Measurements from ENCODE around the gene ATR. TPM values are rescaled to one million over a fixed set of nuclear protein-coding genes. Genes with fewer than 3 reads are reported as not detected.

ATR gene
- total and polyA plus RNA-seq, 10 of the 15 experiments (the other 5 are each of a cell fraction or from before 2014, with no cell fraction given): 21.0 to 41.5 (median 30.1) TPM

DNA sequence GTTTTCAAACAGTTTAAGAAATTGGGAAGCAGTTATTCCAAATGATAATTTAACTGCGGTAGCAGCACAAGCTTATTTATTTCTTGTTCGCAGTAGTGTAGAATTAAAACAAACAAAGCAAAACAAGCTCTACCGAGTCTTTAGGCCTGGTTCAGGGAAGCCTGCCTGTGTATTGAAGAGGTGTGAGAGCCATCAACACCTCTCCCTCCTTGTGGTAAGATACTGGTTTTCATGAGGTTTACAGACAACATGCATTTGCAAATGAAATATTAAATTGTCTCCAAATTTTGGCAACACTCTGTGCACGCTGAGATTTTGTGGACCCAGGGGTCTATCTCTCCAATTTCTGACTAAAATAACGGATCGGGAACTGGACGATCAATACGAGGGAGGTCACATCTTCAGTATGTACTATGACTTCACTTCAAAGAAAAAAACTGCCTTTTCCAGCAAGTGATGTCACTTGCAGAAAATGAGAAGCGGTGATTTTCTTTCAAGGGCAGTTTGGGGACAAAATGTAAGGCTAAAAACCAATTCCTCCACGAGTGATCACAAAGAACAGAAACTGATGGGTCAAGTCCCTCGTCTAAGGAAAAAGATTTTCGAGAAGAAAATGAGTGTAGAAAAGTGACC is 721 bp downstream of the ATR start:
- H4K20me1 ChIP-seq (ENCODE audit: control insufficient read depth, insufficient read depth): no peaks in the 10 kb centered on the region

DNA sequence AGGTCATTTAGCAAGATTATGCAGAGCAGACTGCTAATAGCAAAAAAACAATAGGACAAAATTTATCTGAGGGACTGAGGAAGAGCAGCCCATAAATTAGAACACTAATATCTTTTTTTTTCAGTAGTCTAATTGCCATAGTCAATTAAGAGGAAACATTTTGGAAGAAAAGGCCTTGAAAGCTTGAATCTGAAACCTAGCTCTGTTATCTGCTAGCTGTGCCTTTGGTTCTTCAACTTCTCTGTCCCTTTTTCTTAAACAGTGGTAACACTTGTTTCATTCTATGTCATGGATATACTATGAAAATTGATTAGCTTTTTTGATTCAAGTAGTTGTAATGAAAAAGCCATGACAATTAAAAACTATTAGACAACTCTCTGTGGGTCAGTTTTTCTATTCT is 1.7 kb downstream of the ATR start:
- peaks cover 54% of the 10 kb centered on the region for H3K79me2 ChIP-seq (ENCODE audit: control insufficient read depth, insufficient read depth, low read length)
- H3K4me2 ChIP-seq (ENCODE audit: control insufficient read depth, insufficient read depth): peak overlapping the region; percentile 47
- TF ChIP-seq, protein P1, sequence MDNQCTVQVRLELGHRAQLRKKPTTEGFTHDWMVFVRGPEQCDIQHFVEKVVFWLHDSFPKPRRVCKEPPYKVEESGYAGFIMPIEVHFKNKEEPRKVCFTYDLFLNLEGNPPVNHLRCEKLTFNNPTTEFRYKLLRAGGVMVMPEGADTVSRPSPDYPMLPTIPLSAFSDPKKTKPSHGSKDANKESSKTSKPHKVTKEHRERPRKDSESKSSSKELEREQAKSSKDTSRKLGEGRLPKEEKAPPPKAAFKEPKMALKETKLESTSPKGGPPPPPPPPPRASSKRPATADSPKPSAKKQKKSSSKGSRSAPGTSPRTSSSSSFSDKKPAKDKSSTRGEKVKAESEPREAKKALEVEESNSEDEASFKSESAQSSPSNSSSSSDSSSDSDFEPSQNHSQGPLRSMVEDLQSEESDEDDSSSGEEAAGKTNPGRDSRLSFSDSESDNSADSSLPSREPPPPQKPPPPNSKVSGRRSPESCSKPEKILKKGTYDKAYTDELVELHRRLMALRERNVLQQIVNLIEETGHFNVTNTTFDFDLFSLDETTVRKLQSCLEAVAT (IDR thresholded peaks at IDR 0.05): peak; percentile 93
- no peak for TF ChIP-seq ATF7 (IDR thresholded peaks at IDR 0.05; ENCODE audit: low read depth)
- no peak for TF ChIP-seq JUNB (IDR thresholded peaks at IDR 0.05)
- no peak for TF ChIP-seq RUNX3 (IDR thresholded peaks at IDR 0.05; ENCODE audit: low read length)
- RAD21 ChIA-PET (ENCODE audit: unreplicated experiment): interaction anchor here (0.7 to 1.0 kb wide), 2 partner anchors 15 to 425 kb away, joined by 3 to 5 read pairs; partner anchors contain the start of gene U2SURP
- no peak for DNase-seq (ENCODE audit: low read depth, low spot score)
- H4K20me1 ChIP-seq (ENCODE audit: control insufficient read depth, insufficient read depth): no peaks in the 10 kb centered on the region
- H3K4me3 ChIP-seq: peak overlapping the region; percentile 96
- H3K27me3 ChIP-seq (replicated peaks in 1 of 2; ENCODE audit: control insufficient read depth in 2 of 2, insufficient read depth in 2 of 2, low read length in 1 of 2): no peaks in the 10 kb centered on the region
- SMC1A ChIA-PET (ENCODE audit: uncharacterized antibody, unreplicated experiment): interaction anchor here (0.5 to 1.4 kb wide), 8 partner anchors 10 to 1468 kb away, joined by 3 to 6 read pairs (median 3); partner anchors contain the start of gene XRN1
- no TSS peak for BruUV-seq (replicated peaks)
- in situ Hi-C loops (cut with MboI): no loop called here
- no peak overlapping the region for H2AFZ ChIP-seq (ENCODE audit: control insufficient read depth, low read depth, low read length)
- POLR2A ChIA-PET: interaction anchor here (0.6 kb wide), 1 partner anchor 148 kb away, joined by 4 read pairs; no protein-coding TSS in a partner anchor
- no peak for FAIRE-seq
- peak overlapping the region; percentile 10; the same call in 1 of the 2 replicates for H3K9ac ChIP-seq (ENCODE audit: control insufficient read depth, insufficient read depth, low read length)
- H3K27ac ChIP-seq (ENCODE audit: control insufficient read depth, insufficient read depth): no peak overlapping the region
- ATAC-seq: no peak
- no peaks in the 10 kb centered on the region for H3K4me1 ChIP-seq (ENCODE audit: control insufficient read depth, insufficient read depth, low read length)
- H3K9me3 ChIP-seq (replicated peaks; ENCODE audit: control insufficient read depth, insufficient read depth, low read length): no peaks in the 10 kb centered on the region
- CTCF ChIA-PET: interaction anchor here (0.5 to 1.6 kb wide), 7 partner anchors 11 to 722 kb away, joined by 3 to 4 read pairs (median 3); no protein-coding TSS in a partner anchor
- no peaks in the 10 kb centered on the region; a peak in 1 of 4 replicates for H3K36me3 ChIP-seq (ENCODE audit: control insufficient read depth in 2 of 2, insufficient read depth in 2 of 2, low read length in 1 of 2)
- intact Hi-C loops (cut with micrococcal nuclease; ENCODE audit: unreplicated experiment): loop anchor here (5.0 kb wide), 1 partner anchor 426 kb away; the partner anchor contains the start of gene U2SURP

More for the DNA sequence above, 721 bp downstream of the ATR start:
- peak overlapping the region; percentile 47 for H3K4me2 ChIP-seq (ENCODE audit: control insufficient read depth, insufficient read depth)
- H3K9me3 ChIP-seq (replicated peaks; ENCODE audit: control insufficient read depth, insufficient read depth, low read length): no peaks in the 10 kb centered on the region
- peak overlapping the region; percentile 93 for H3K9ac ChIP-seq (ENCODE audit: control insufficient read depth, insufficient read depth, low read length)
- no peaks in the 10 kb centered on the region for H3K36me3 ChIP-seq (ENCODE audit: control insufficient read depth in 2 of 2, insufficient read depth in 2 of 2, low read length in 1 of 2)
- peak overlapping the region; percentile 96 for H3K4me3 ChIP-seq
- POLR2A ChIA-PET: interaction anchor here (0.8 kb wide), 1 partner anchor 79 kb away, joined by 3 read pairs; no protein-coding TSS in a partner anchor
- no peaks in the 10 kb centered on the region for H3K27me3 ChIP-seq (replicated peaks in 1 of 2; ENCODE audit: control insufficient read depth in 2 of 2, insufficient read depth in 2 of 2, low read length in 1 of 2)
- peaks cover 52% of the 10 kb centered on the region for H3K79me2 ChIP-seq (ENCODE audit: control insufficient read depth, insufficient read depth, low read length)
- TF ChIP-seq ATF7 (IDR thresholded peaks at IDR 0.05; ENCODE audit: low read depth) (0 out of 2 replicates have a peak, but pooled peaks have one; percentile 12), CREM (IDR thresholded peaks at IDR 0.05; ENCODE audit: low read depth) (peak; percentile 56; the same call in 1 of the 2 replicates), KLF5 (IDR thresholded peaks at IDR 0.05; ENCODE audit: partially characterized antibody) (no peak), RB1 (IDR thresholded peaks at IDR 0.05; ENCODE audit: borderline replicate concordance) (no peak), MEF2A (IDR thresholded peaks at IDR 0.05; ENCODE audit: insufficient read depth, low read depth, low read length) (no peak), CREB1 (IDR thresholded peaks at IDR 0.05; ENCODE audit: low read depth) (peak; percentile 67; the same call in 1 of the 2 replicates)
- peak overlapping the region; percentile 82 for H3K27ac ChIP-seq (ENCODE audit: control insufficient read depth, insufficient read depth)
- BruUV-seq (replicated peaks): TSS peak; percentile 64
- RAD21 ChIA-PET (ENCODE audit: unreplicated experiment): interaction anchor here (1.0 to 1.7 kb wide), 3 partner anchors 11 to 425 kb away, joined by 4 to 5 read pairs (median 4); partner anchors contain the start of gene U2SURP
- H3K4me1 ChIP-seq (ENCODE audit: control insufficient read depth, insufficient read depth, low read length): no peaks in the 10 kb centered on the region
- intact Hi-C loops (cut with micrococcal nuclease; ENCODE audit: unreplicated experiment) (loop anchor here (1.0 to 5.0 kb wide), 3 partner anchors 18 to 424 kb away; partner anchors contain the start of genes PLS1 and U2SURP), in situ Hi-C loops (cut with MboI) (no loop called here)
- peak overlapping the region; percentile 92 for H2AFZ ChIP-seq (ENCODE audit: control insufficient read depth, low read depth, low read length)
- FAIRE-seq (no peak), DNase-seq (ENCODE audit: low read depth, low spot score) (no peak), ATAC-seq (no peak)
- CTCF ChIA-PET: interaction anchor here (1.1 to 1.6 kb wide), 4 partner anchors 10 to 251 kb away, joined by 3 to 4 read pairs (median 3); no protein-coding TSS in a partner anchor
- WGBS (ENCODE audit: insufficient coverage, insufficient replicate concordance, low lambda C conversion rate, missing lambda C conversion rate): 10% methylated on average over 12 of the region's 12 CpGs
- SMC1A ChIA-PET (ENCODE audit: uncharacterized antibody, unreplicated experiment): interaction anchor here (0.9 to 1.7 kb wide), 7 partner anchors 8 to 130 kb away, joined by 3 to 6 read pairs (median 4); partner anchors contain the start of gene XRN1
